PC-9 (cell line): ENCODE results near the gene SLC35F3. TPM values are rescaled to one million over a fixed set of nuclear protein-coding genes. Genes with fewer than 3 reads are reported as not detected.

Experiments
- BruUV-seq: library from RNA; stranded (reverse); fragments of 400-500 nt; replicated peaks from 2 replicates; lab custom pipeline; 2021; lab: Mats Ljungman, UMichigan
- CTCF ChIA-PET: fragments of 300-600 bp; sonication (Branson Sonifier 250); formaldehyde crosslinking; loops from one replicate; lab custom pipeline; 2022; ENCODE audit warnings: antibody characterized with exemption; lab: Charles Lee
- POLR2A ChIA-PET: fragments of 300-600 bp; sonication (Branson Sonifier 250); formaldehyde crosslinking; loops from one replicate; lab custom pipeline; 2022; ENCODE audit warnings: antibody characterized with exemption; ENCODE audit not compliant: unreplicated experiment; lab: Charles Lee
- DNase-seq, 2 experiments: peaks; one replicate each; pipeline versions ENCODE4 v3.0.0 to v3.0.0-alpha.2; 2015 to 2022; ENCODE audit warnings: mixed read lengths in 1 of 2
- H2AFZ ChIP-seq: fragments of 200-600 bp; sonication (generic); 2 replicates; pipeline ENCODE4 v1.8.1; 2017; ENCODE audit warnings: antibody characterized with exemption
- H3F3A ChIP-seq: fragments of 200-600 bp; sonication (generic); 2 replicates; pipeline ENCODE4 v1.8.1; 2017; ENCODE audit warnings: antibody characterized with exemption, mild to moderate bottlenecking, low read depth; ENCODE audit not compliant: insufficient read depth
- H3K27ac ChIP-seq: fragments of 200-600 bp; sonication (generic); 2 replicates; pipeline ENCODE4 v1.6.1; 2016; ENCODE audit warnings: mixed run types
- H3K27me3 ChIP-seq: fragments of 200-600 bp; sonication (generic); 2 replicates; pipeline ENCODE4 v1.6.1; 2016; ENCODE audit warnings: low read depth, mixed run types; ENCODE audit not compliant: insufficient read depth
- H3K36me3 ChIP-seq: fragments of 200-600 bp; sonication (generic); 2 replicates; pipeline ENCODE4 v1.6.1; 2016; ENCODE audit warnings: low read depth, mixed run types
- H3K4me1 ChIP-seq: fragments of 200-600 bp; sonication (generic); replicated peaks from 2 replicates; pipeline ENCODE4 v1.6.1; 2016; ENCODE audit warnings: mixed run types; ENCODE audit not compliant: insufficient read depth
- H3K4me2 ChIP-seq: fragments of 200-600 bp; sonication (generic); 2 replicates; pipeline ENCODE4 v1.6.1; 2017; ENCODE audit warnings: mixed run types
- H3K4me3 ChIP-seq: fragments of 200-600 bp; sonication (generic); 2 replicates; pipeline ENCODE4 v1.6.1; 2016; ENCODE audit warnings: mixed run types
- H3K79me2 ChIP-seq: fragments of 200-600 bp; sonication (generic); 2 replicates; pipeline ENCODE4 v1.6.1; 2017; ENCODE audit warnings: low read depth, mixed run types
- H3K9me2 ChIP-seq: fragments of 200-600 bp; sonication (generic); 2 replicates; pipeline ENCODE4 v1.8.1; 2017; ENCODE audit warnings: mild to moderate bottlenecking; ENCODE audit not compliant: insufficient read depth
- H3K9me3 ChIP-seq: fragments of 200-600 bp; sonication (generic); 2 replicates; pipeline ENCODE4 v1.8.1; 2016; ENCODE audit warnings: low read depth; ENCODE audit not compliant: insufficient read depth
- H4K20me1 ChIP-seq: fragments of 200-600 bp; sonication (generic); 2 replicates; pipeline ENCODE4 v1.8.1; 2017; ENCODE audit not compliant: insufficient read depth
- CTCF ChIP-seq: fragments of 200-600 bp; sonication (generic); conservative IDR thresholded peaks from 2 replicates; pipeline ENCODE4 v1.6.1; 2017; ENCODE audit warnings: mixed run types, antibody characterized with exemption, mild to moderate bottlenecking, moderate library complexity
- EZH2 ChIP-seq: fragments of 200-600 bp; sonication (generic); IDR thresholded peaks from 2 replicates; pipeline ENCODE4 v1.8.0; 2017; ENCODE audit warnings: antibody characterized with exemption, low read depth
- intact Hi-C: fragments of 100-400 bp; cut with micrococcal nuclease; formaldehyde crosslinking; loops from one replicate; pipeline ENCODE4 v1.10.0; 2022; ENCODE audit not compliant: unreplicated experiment
- total RNA-seq: library from RNA; stranded (reverse); gene quantifications from 2 replicates; pipeline ENCODE4 v1.2.3, GENCODE V29; 2021

Gene SLC35F3
- total RNA-seq, 1 experiment from 2014 or later: 6.1 TPM

DNA sequence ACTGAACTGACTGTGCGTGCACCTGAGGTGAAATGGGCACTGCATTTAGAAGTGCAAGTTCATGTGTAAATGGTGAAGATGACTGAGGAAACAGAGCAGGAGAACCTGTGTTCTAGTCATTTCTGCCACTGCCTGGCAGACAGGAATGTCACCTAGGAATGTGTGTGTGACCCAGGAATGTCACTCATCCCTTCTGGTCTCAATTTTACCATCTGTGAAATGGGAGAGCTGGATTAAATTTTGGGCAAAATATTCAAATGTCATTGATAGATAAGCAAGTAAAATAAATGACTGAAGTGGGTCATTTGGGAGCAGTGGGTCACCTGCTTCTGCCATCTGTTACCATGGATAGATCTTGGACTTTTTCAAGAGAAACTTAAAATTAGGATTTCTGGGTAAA lies 42.2 kb downstream of the SLC35F3 start:
- no TSS peak for BruUV-seq
- H3K36me3 ChIP-seq: no peaks in the 10 kb centered on the region
- POLR2A ChIA-PET: no interaction called here
- H2AFZ ChIP-seq: no peak overlapping the region
- H3K9me3 ChIP-seq: 0 out of 2 replicates have a peak, but pooled peaks cover 4% of the 10 kb centered on the region
- no peak overlapping the region for H3K27ac ChIP-seq
- H3K4me3 ChIP-seq: no peak overlapping the region
- no peaks in the 10 kb centered on the region for H4K20me1 ChIP-seq
- H3K4me1 ChIP-seq: peaks cover 8% of the 10 kb centered on the region; the same call in 1 of the 2 replicates
- no peak overlapping the region for H3K4me2 ChIP-seq
- H3K27me3 ChIP-seq: no peaks in the 10 kb centered on the region
- no peak for DNase-seq
- TF ChIP-seq CTCF (no peak), EZH2 (no peak)
- CTCF ChIA-PET: no interaction called here
- no peaks in the 10 kb centered on the region for H3F3A ChIP-seq
- intact Hi-C loops: no loop called here
- H3K9me2 ChIP-seq: no peaks in the 10 kb centered on the region
- H3K79me2 ChIP-seq: no peaks in the 10 kb centered on the region

DNA sequence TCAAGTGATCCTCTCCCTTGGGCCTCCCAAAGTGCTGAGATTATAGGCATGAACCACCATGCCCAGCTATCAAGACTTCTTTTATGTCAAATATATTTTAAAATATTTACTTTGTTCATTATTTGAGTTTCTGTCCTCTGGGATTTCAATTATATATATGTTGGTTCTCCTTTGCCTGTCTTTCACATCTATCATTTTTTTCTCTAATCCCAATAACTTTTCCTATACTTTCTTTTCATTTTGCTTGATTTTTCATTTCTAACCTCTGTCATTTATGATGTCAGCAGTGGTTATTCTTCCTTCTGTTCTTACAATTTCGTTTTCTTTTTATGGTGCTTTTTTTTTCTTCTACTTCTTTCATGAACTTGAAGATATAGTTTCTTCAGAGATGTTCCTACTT lies 47.3 kb downstream of the SLC35F3 start:
- no peaks in the 10 kb centered on the region for H4K20me1 ChIP-seq
- intact Hi-C loops: no loop called here
- H3K9me3 ChIP-seq: no peaks in the 10 kb centered on the region
- H3K27ac ChIP-seq: no peak overlapping the region
- no peaks in the 10 kb centered on the region for H3K79me2 ChIP-seq
- no peaks in the 10 kb centered on the region for H3K9me2 ChIP-seq
- no peak for DNase-seq
- no peak overlapping the region for H3K4me2 ChIP-seq
- H3K27me3 ChIP-seq: no peaks in the 10 kb centered on the region
- H3K36me3 ChIP-seq: no peaks in the 10 kb centered on the region
- H2AFZ ChIP-seq: no peak overlapping the region
- BruUV-seq: no TSS peak
- CTCF ChIA-PET: no interaction called here
- no peaks in the 10 kb centered on the region for H3K4me1 ChIP-seq
- no peaks in the 10 kb centered on the region for H3F3A ChIP-seq
- POLR2A ChIA-PET: no interaction called here
- no peak for TF ChIP-seq EZH2
- TF ChIP-seq CTCF: no peak
- no peak overlapping the region for H3K4me3 ChIP-seq

DNA sequence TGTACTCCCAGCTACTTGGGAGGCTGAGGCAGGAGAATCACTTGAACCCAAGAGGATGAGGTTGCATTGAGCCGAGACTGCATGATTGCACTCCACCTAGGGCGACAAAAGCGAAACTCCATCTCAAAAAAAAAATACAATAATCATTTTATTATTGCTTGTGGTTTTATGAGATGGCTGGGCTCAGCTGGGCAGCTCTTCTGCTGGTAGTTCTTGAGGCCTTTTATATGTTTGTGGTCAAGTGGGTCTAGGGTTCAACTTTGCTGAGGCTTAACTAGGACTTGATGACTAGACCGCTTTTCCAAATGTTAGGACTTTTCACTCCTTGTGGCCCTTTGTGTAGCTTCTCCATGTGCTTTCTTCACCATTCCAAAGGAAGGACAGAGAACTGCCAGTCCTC lies 53.2 kb downstream of the SLC35F3 start:
- no TSS peak for BruUV-seq
- H3K9me3 ChIP-seq: no peaks in the 10 kb centered on the region
- ChIA-PET CTCF (no interaction called here), POLR2A (interaction anchor here (0.7 kb wide), 1 partner anchor 599 kb away, joined by 3 read pairs; no protein-coding TSS in a partner anchor)
- H3K27me3 ChIP-seq: no peaks in the 10 kb centered on the region
- intact Hi-C loops: no loop called here
- H2AFZ ChIP-seq: no peak overlapping the region
- H3K4me3 ChIP-seq: no peak overlapping the region
- H3K9me2 ChIP-seq: no peaks in the 10 kb centered on the region
- no peak overlapping the region for H3K27ac ChIP-seq
- H3F3A ChIP-seq: no peaks in the 10 kb centered on the region
- H3K36me3 ChIP-seq: no peaks in the 10 kb centered on the region
- no peaks in the 10 kb centered on the region for H3K79me2 ChIP-seq
- no peaks in the 10 kb centered on the region for H3K4me1 ChIP-seq
- no peak overlapping the region for H3K4me2 ChIP-seq
- TF ChIP-seq CTCF (no peak), EZH2 (no peak)
- H4K20me1 ChIP-seq: no peaks in the 10 kb centered on the region
- DNase-seq: no peak
